H1 (cell line): Measurements from ENCODE around the gene AUH.

Experiments
- CEBPB ChIP-seq: IDR thresholded peaks from 2 replicates; pipeline ENCODE4 v1.6.1; 2012; ENCODE audit warnings: low read depth, low read length
- EP300 ChIP-seq, 2 experiments: IDR thresholded peaks; 1 replicate in 1 of 2; 2 replicates in 1 of 2; pipeline ENCODE4 v1.6.1; 2011 to 2012; ENCODE audit warnings: low read depth in 2 of 2, low read length in 2 of 2, mild to moderate bottlenecking in 2 of 2, borderline replicate concordance in 1 of 2, inconsistent platforms in 1 of 2, moderate library complexity in 1 of 2
- HDAC2 ChIP-seq, 2 experiments: fragments of 300-600 bp in 1 of 2; sonication (generic) in 1 of 2; IDR thresholded peaks; 2 replicates each; pipeline ENCODE4 v1.6.1; 2011 to 2012; ENCODE audit warnings: low read depth in 2 of 2, low read length in 2 of 2, mild to moderate bottlenecking in 2 of 2, moderate library complexity in 2 of 2, borderline replicate concordance in 1 of 2, inconsistent platforms in 1 of 2
- MAFK ChIP-seq: IDR thresholded peaks from 2 replicates; pipeline ENCODE4 v1.6.1; 2012; ENCODE audit warnings: low read depth, mild to moderate bottlenecking, improper control_type of control experiment, low read length
- POLR2A ChIP-seq, 2 experiments: IDR thresholded peaks; 1 replicate in 1 of 2; 2 replicates in 1 of 2; pipeline ENCODE4 v1.6.1; 2011; ENCODE audit warnings: low read depth in 2 of 2, low read length in 2 of 2, mild to moderate bottlenecking in 2 of 2; ENCODE audit errors: control extremely low read depth in 1 of 2
- POLR2AphosphoS5 ChIP-seq: IDR thresholded peaks from 2 replicates; pipeline ENCODE4 v1.6.1; 2011; ENCODE audit warnings: low read depth, low read length
- POU5F1 ChIP-seq: IDR thresholded peaks from 2 replicates; pipeline ENCODE4 v1.6.1; 2011; ENCODE audit warnings: low read depth, mild to moderate bottlenecking, low read length, moderate library complexity
- RAD21 ChIP-seq, 2 experiments: IDR thresholded peaks in 1 of 2; conservative IDR thresholded peaks in 1 of 2; 2 replicates each; pipeline ENCODE4 v1.6.1; 2011; ENCODE audit warnings: low read depth in 2 of 2, low read length in 2 of 2, improper control_type of control experiment in 1 of 2, inconsistent platforms in 1 of 2, mild to moderate bottlenecking in 1 of 2, moderate library complexity in 1 of 2
- SIX5 ChIP-seq: IDR thresholded peaks from 2 replicates; pipeline ENCODE4 v1.6.1; 2011; ENCODE audit warnings: mild to moderate bottlenecking, low read depth, low read length
- ZNF274 ChIP-seq: IDR thresholded peaks from 2 replicates; pipeline ENCODE4 v1.7.0; 2012; ENCODE audit warnings: low read length, borderline replicate concordance; ENCODE audit errors: extremely low read depth
- TF ChIP-seq, protein P1 (sequence below), 3 experiments: IDR thresholded peaks; 1 replicate in 2 of 3; 2 replicates in 1 of 3; pipeline versions ENCODE4 v1.5.1 to v1.6.1; 2011; ENCODE audit warnings: low read length in 3 of 3, mild to moderate bottlenecking in 3 of 3, inconsistent platforms in 2 of 3, low read depth in 1 of 3, moderate library complexity in 1 of 3; ENCODE audit not compliant: insufficient read depth in 1 of 3; ENCODE audit errors: control extremely low read depth in 1 of 3
- TF ChIP-seq, protein P2 (sequence below): IDR thresholded peaks from 2 replicates; pipeline ENCODE4 v1.6.1; 2012; ENCODE audit warnings: inconsistent platforms

DNA sequence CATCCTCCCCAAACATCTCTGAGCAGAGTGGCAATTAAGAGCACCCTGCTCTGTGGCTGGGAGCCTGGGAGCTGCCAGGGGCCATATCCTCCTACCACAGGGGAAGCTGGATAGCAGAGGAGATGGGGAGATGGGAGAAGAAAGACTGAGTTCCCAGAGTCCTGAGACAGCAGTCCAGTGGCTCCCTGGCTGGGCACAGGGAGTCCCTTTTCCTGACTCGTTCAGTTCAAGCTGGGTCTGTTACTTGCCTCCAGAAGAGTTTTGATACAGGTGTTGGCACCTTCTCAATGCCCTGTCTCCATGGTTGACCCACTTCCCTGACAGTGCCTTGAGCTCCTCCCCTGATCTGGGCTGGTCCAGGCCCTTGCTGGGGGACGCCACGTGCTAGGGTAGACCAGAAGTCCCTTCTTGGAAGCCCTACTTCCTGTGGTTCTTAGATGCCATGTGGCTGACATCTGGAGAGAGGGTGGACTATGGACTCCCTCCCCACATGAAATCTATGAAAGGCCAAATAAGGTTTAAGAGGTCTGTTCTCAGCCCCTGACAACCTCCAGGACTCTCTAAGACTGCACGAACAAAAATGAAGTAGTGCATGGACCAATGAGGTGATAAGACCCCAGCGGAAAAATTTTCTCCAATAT is 166.2 kb downstream of the AUH start:
- TF ChIP-seq, protein P1, sequence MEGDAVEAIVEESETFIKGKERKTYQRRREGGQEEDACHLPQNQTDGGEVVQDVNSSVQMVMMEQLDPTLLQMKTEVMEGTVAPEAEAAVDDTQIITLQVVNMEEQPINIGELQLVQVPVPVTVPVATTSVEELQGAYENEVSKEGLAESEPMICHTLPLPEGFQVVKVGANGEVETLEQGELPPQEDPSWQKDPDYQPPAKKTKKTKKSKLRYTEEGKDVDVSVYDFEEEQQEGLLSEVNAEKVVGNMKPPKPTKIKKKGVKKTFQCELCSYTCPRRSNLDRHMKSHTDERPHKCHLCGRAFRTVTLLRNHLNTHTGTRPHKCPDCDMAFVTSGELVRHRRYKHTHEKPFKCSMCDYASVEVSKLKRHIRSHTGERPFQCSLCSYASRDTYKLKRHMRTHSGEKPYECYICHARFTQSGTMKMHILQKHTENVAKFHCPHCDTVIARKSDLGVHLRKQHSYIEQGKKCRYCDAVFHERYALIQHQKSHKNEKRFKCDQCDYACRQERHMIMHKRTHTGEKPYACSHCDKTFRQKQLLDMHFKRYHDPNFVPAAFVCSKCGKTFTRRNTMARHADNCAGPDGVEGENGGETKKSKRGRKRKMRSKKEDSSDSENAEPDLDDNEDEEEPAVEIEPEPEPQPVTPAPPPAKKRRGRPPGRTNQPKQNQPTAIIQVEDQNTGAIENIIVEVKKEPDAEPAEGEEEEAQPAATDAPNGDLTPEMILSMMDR (IDR thresholded peaks at IDR 0.05; ENCODE audit: control extremely low read depth in 1 of 3, insufficient read depth in 1 of 3, low read depth in 1 of 3, low read length in 3 of 3) = no peak
- TF ChIP-seq POLR2A (IDR thresholded peaks at IDR 0.05; ENCODE audit: control extremely low read depth in 1 of 2, low read depth in 2 of 2, low read length in 2 of 2) (no peak), ZNF274 (no peak), MAFK (no peak), RAD21 (IDR thresholded peaks at IDR 0.05 in 1 of 2, conservative IDR thresholded peaks at IDR 0.05 in 1 of 2; ENCODE audit: low read depth in 2 of 2, low read length in 2 of 2) (no peak), CEBPB (no peak), POU5F1 (no peak), EP300 (IDR thresholded peaks at IDR 0.05; ENCODE audit: borderline replicate concordance in 1 of 2, low read depth in 2 of 2, low read length in 2 of 2) (no peak), SIX5 (no peak), POLR2AphosphoS5 (no peak), HDAC2 (IDR thresholded peaks at IDR 0.05; ENCODE audit: borderline replicate concordance in 1 of 2, low read depth in 2 of 2, low read length in 2 of 2) (no peak)
- TF ChIP-seq, protein P2, sequence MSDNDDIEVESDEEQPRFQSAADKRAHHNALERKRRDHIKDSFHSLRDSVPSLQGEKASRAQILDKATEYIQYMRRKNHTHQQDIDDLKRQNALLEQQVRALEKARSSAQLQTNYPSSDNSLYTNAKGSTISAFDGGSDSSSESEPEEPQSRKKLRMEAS = no peak
